Calu3 (cell line): ENCODE results near the gene PLCD1. TPM values are rescaled to one million over a fixed set of nuclear protein-coding genes. Genes with fewer than 3 reads are reported as not detected.
"Not testable (repeated sequence)": the region's sequence is repeated elsewhere in the genome, so short reads cannot be mapped to it uniquely, and the experiment has no call there.

Experiments
- Bru-seq: library from RNA; stranded (reverse); fragments of 400-500 nt; gene quantifications from one replicate; lab custom pipeline; 2021; lab: Mats Ljungman, UMichigan
- BruChase-seq, 2 experiments: library from RNA; stranded (reverse); fragments of 400-500 nt; gene quantifications; one replicate each; lab custom pipeline; 2021; lab: Mats Ljungman, UMichigan
- BruUV-seq: library from RNA; stranded (reverse); fragments of 400-500 nt; replicated peaks from 2 replicates; lab custom pipeline; 2021; lab: Mats Ljungman, UMichigan
- CTCF ChIA-PET: fragments of 300-600 bp; sonication (Branson Sonifier 250); formaldehyde crosslinking; loops from one replicate; lab custom pipeline; 2022; ENCODE audit warnings: antibody characterized with exemption; lab: Charles Lee
- DNase-seq: peaks from one replicate; pipeline ENCODE4 v3.0.0; 2022
- H3K27ac Mint-ChIP-seq: one replicate; pipeline ENCODE4 v1.8.0; 2022; ENCODE audit warnings: mixed read lengths; ENCODE audit not compliant: unreplicated experiment
- H3K27me3 Mint-ChIP-seq: one replicate; pipeline ENCODE4 v1.8.0; 2022; ENCODE audit warnings: mixed read lengths; ENCODE audit not compliant: unreplicated experiment
- H3K36me3 Mint-ChIP-seq: one replicate; pipeline ENCODE4 v1.8.0; 2022; ENCODE audit warnings: mild to moderate bottlenecking, moderate library complexity, mixed read lengths; ENCODE audit not compliant: insufficient read depth, unreplicated experiment
- H3K4me1 Mint-ChIP-seq: one replicate; pipeline ENCODE4 v1.8.0; 2022; ENCODE audit warnings: mild to moderate bottlenecking, low read depth, mixed read lengths; ENCODE audit not compliant: unreplicated experiment
- H3K4me3 Mint-ChIP-seq: one replicate; pipeline ENCODE4 v1.8.0; 2022; ENCODE audit warnings: mild to moderate bottlenecking, low read depth, moderate library complexity, mixed read lengths; ENCODE audit not compliant: unreplicated experiment
- H3K9me3 Mint-ChIP-seq: one replicate; pipeline ENCODE4 v1.8.0; 2022; ENCODE audit warnings: low read depth, mixed read lengths; ENCODE audit not compliant: unreplicated experiment
- CTCF ChIP-seq: fragments of 200-600 bp; IDR thresholded peaks from one replicate; pipeline ENCODE4 v1.8.0; 2022; ENCODE audit warnings: antibody characterized with exemption; ENCODE audit not compliant: unreplicated experiment
- intact Hi-C: fragments of 100-400 bp; cut with micrococcal nuclease; formaldehyde crosslinking; loops from one replicate; pipeline ENCODE4 v1.10.0; 2022; ENCODE audit not compliant: unreplicated experiment
- long read RNA-seq: library from polyadenylated mRNA; stranded (forward); transcript quantifications from one replicate; pipeline ENCODE4 v2.0.0, GENCODE V29; 2022
- total RNA-seq: library from RNA; stranded (reverse); gene quantifications from 2 replicates; pipeline ENCODE4 v1.2.3, GENCODE V29; 2022

Gene PLCD1
- total RNA-seq: 7.8 and 9.8 TPM in 2 replicates
- Bru-seq, nascent RNA: percentile 36 among the genes with signal in this experiment
- percentile 34 among the genes with signal in this experiment for BruChase-seq, experiment 1, labeled RNA remaining after a 6-hour chase
- percentile 30 among the genes with signal in this experiment for BruChase-seq, experiment 2, labeled RNA remaining after a 2-hour chase
- long read RNA-seq, partial matches to known transcripts: 3 of 9 reads
- long read RNA-seq, other reads (novel, unspliced or antisense): 1 of 9 reads

GRCh38 chr3:38029400-38030125, at the start of gene PLCD1:
Gene PLCD1, minus strand, starts transcription at chr3:38029642. Its CDS starts 103 bp downstream, at chr3:38029539.
- Mint-ChIP-seq H3K4me1 (peaks cover 32% of the 10 kb centered on the region), H3K36me3 (peaks cover 26% of the 10 kb centered on the region), H3K27me3 (no peaks in the 10 kb centered on the region), H3K27ac (peak within 1 kb of the TSS; percentile 48), H3K4me3 (peak within 1 kb of the TSS; percentile 57), H3K9me3 (no peaks in the 10 kb centered on the region)
- no TSS peak for BruUV-seq
- CTCF ChIA-PET: interaction anchor here (0.6 to 1.1 kb wide), 3 partner anchors 9 to 226 kb away, joined by 3 to 4 read pairs (median 4); partner anchors contain the start of gene DLEC1
- peak; percentile 56 for DNase-seq
- no peak for TF ChIP-seq CTCF
- intact Hi-C loops: no loop called here

GRCh38 chr3:38077073-38077472, 47.6 kb upstream of the PLCD1 start:
- CTCF ChIA-PET, DNase-seq, H3K4me3 Mint-ChIP-seq, BruUV-seq, intact Hi-C loops, H3K36me3 Mint-ChIP-seq, H3K27ac Mint-ChIP-seq, H3K4me1 Mint-ChIP-seq, H3K9me3 Mint-ChIP-seq: not testable (repeated sequence)
- H3K27me3 Mint-ChIP-seq: peaks cover 16% of the 10 kb centered on the region

GRCh38 chr3:38070013-38070412, 40.6 kb upstream of the PLCD1 start:
- H3K27ac Mint-ChIP-seq: no peak overlapping the region
- CTCF ChIA-PET: no interaction called here
- H3K4me1 Mint-ChIP-seq: peaks cover 21% of the 10 kb centered on the region
- no peak overlapping the region for H3K4me3 Mint-ChIP-seq
- intact Hi-C loops: no loop called here
- no peaks in the 10 kb centered on the region for H3K36me3 Mint-ChIP-seq
- DNase-seq: no peak
- BruUV-seq: no TSS peak
- H3K27me3 Mint-ChIP-seq: peaks cover 7% of the 10 kb centered on the region
- no peaks in the 10 kb centered on the region for H3K9me3 Mint-ChIP-seq
- TF ChIP-seq CTCF: no peak

- Mint-ChIP-seq H3K27me3 (peaks cover 2% of the 10 kb centered on the region), H3K4me3 (no peak overlapping the region), H3K4me1 (peaks cover 21% of the 10 kb centered on the region), H3K9me3 (no peaks in the 10 kb centered on the region), H3K27ac (no peak overlapping the region), H3K36me3 (no peaks in the 10 kb centered on the region)
- no peak for TF ChIP-seq CTCF
- TSS peak; percentile 100 for BruUV-seq
- DNase-seq: no peak
- intact Hi-C loops: no loop called here
- CTCF ChIA-PET: no interaction called here
Observed at GRCh38 chr3:38067508-38068233, 38.2 kb upstream of the PLCD1 start.

- DNase-seq, CTCF ChIA-PET, intact Hi-C loops, H3K27ac Mint-ChIP-seq, H3K9me3 Mint-ChIP-seq, H3K36me3 Mint-ChIP-seq, H3K4me3 Mint-ChIP-seq, BruUV-seq: not testable (repeated sequence)
- Mint-ChIP-seq H3K27me3 (peaks cover 26% of the 10 kb centered on the region), H3K4me1 (peaks cover 21% of the 10 kb centered on the region)
Observed at GRCh38 chr3:38064453-38064852, 35.0 kb upstream of the PLCD1 start.
